AG04449 (cell line): ENCODE measurements around the gene ALDH1A1.

ENCODE experiments used
- CTCF ChIA-PET: fragments of 350-600 bp; formaldehyde crosslinking; extraction: SDS; loops from one replicate; lab custom pipeline; 2021; ENCODE audit warnings: antibody characterized with exemption; lab: Yijun Ruan, JAX
- POLR2A ChIA-PET: fragments of 400-600, 350-600 bp; formaldehyde crosslinking; extraction: SDS; loops from one replicate; lab custom pipeline; 2020; ENCODE audit warnings: antibody characterized with exemption, inconsistent platforms; lab: Yijun Ruan, JAX
- DNase-seq: peaks from one replicate; pipeline ENCODE4 v3.0.0-alpha.2; 2010; ENCODE audit warnings: low read depth, low spot score
- H3K4me3 ChIP-seq: 2 replicates; pipeline ENCODE4 v1.5.1; 2011; ENCODE audit warnings: low read depth, mild to moderate bottlenecking, control low read depth, low read length
- TF ChIP-seq, protein P1 (sequence below): IDR thresholded peaks from one replicate; pipeline ENCODE4 v1.5.1; 2011; ENCODE audit warnings: mild to moderate bottlenecking, moderate library complexity, low read length, control low read depth, inconsistent platforms; ENCODE audit not compliant: insufficient read depth; ENCODE audit errors: missing control alignments

Gene ALDH1A1

DNA sequence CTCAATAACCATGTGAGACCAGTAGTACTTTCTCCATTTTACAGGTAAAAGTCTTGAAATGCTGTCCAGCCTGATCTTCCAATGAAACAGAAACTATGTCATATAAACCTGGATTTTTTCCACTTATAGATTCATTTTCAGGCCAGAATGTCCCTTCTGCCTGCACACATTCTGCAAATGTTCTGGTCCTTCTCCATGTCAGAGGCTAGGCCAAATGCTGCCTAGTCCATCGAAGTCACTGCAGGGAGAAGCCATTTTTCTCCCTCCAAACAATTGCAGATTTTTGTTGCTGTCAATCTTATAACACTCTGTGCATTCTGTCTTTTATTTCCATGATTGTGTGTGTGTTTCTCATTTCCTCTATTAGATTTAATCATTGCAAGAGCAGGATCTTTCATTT, 59.4 kb downstream of the ALDH1A1 start:
- TF ChIP-seq, protein P1, sequence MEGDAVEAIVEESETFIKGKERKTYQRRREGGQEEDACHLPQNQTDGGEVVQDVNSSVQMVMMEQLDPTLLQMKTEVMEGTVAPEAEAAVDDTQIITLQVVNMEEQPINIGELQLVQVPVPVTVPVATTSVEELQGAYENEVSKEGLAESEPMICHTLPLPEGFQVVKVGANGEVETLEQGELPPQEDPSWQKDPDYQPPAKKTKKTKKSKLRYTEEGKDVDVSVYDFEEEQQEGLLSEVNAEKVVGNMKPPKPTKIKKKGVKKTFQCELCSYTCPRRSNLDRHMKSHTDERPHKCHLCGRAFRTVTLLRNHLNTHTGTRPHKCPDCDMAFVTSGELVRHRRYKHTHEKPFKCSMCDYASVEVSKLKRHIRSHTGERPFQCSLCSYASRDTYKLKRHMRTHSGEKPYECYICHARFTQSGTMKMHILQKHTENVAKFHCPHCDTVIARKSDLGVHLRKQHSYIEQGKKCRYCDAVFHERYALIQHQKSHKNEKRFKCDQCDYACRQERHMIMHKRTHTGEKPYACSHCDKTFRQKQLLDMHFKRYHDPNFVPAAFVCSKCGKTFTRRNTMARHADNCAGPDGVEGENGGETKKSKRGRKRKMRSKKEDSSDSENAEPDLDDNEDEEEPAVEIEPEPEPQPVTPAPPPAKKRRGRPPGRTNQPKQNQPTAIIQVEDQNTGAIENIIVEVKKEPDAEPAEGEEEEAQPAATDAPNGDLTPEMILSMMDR: no peak
- POLR2A ChIA-PET: no interaction called here
- DNase-seq: no peak
- CTCF ChIA-PET: no interaction called here
- H3K4me3 ChIP-seq: no peak overlapping the region

DNA sequence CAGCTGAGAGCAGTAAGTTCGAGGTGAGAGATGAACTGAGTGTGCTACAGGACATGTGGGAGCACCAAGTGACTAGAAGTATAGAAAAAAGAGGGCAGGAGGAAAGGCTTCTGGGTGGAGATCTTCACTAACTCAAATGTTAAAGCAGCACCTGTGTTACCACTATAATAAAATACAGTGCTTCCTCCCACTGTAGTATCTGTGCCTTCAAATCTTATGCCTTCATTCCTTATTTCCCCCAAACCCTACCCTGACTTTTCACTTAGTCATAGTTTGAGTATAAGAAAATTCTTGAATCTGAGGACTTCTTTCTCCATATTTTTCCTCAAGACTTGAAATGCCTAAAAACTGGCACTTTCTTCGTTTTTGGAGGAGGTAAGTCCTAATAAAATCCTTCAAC, 61.8 kb downstream of the ALDH1A1 start:
- ChIA-PET CTCF (no interaction called here), POLR2A (no interaction called here)
- no peak for DNase-seq
- no peak overlapping the region for H3K4me3 ChIP-seq
- TF ChIP-seq, protein P1: no peak

DNA sequence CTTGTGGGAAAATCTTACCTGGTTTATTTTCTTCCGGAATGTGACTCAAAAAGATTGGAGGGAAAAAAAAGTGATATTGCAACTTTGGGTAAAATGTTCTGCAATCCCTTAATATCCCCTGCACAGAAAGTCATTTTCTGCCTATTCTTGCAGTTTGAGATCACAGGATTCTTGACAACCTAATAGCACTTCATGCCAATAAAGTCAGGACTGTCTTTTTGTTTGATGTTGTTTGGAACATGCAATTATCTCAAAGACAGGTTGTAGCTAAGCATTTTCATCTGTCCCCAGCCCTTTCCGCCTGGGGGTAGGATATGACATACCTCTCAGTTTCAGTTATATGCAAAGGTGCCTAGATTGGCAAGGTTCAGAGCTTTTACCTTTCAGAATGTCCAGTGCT, 63.9 kb downstream of the ALDH1A1 start:
- CTCF ChIA-PET: interaction anchor here (1.4 to 1.5 kb wide), 2 partner anchors 32 to 294 kb away, joined by 3 to 6 read pairs; no protein-coding TSS in a partner anchor
- no peak for DNase-seq
- POLR2A ChIA-PET: no interaction called here
- TF ChIP-seq, protein P1: no peak
- H3K4me3 ChIP-seq: no peak overlapping the region

DNA sequence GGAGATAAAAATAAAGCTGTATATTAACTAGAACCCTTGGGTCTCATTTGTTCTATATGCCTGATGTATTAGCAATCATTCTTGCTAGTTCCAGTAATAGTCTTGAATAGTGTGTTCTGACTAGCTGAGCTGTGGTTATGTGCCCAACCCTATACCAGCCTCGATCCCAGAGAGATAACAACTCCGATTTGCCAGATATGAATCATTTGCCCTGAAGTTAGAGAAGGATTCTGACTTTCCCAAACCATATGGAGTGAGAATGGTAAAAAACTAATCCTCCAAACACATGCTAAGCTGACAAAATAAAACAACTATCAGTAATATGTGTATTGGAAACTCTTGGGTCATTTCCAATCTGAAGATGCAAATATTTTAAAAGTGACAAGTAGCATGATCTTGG, 64.8 kb downstream of the ALDH1A1 start:
- no peak for DNase-seq
- no peak overlapping the region for H3K4me3 ChIP-seq
- ChIA-PET POLR2A (no interaction called here), CTCF (no interaction called here)
- TF ChIP-seq, protein P1: no peak

DNA sequence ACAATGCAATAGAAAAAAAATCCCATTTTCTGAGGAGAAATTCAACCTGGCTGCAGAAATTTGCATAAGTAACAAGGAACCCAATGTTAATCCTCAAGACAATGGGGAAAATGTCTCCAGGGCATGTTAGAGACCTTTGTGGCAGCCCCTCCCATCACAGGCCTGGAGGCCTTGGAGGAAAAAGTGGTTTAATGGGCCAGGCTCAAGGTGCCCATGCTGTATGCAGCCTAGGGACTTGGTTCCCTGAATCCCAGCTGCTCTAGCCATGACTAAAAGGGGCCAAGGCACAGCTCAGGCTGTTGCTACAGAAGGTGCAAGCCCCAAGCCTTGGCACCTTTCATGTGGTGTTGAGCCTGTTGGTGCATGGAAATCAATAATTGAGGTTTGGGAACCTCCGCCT, 66.5 kb downstream of the ALDH1A1 start:
- ChIA-PET POLR2A (no interaction called here), CTCF (no interaction called here)
- no peak for DNase-seq
- TF ChIP-seq, protein P1: no peak
- H3K4me3 ChIP-seq: no peak overlapping the region

DNA sequence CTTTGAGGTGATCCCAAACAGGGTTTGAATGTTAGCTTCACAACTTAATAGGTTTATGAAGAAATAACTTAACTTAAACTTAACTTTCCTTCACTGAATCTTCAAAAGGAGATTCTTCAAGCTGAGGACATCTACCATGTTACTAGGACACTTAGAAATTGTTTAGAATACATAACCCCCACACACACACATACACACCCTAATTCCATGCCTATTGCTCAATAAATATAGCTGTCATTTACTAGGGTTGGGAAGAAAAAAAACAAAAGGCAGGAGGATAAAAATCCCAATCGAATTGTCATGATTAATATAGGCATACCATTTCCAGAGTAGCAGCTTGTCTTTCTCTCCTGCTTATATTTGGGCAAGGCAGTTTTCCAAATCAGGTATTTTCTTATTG, 68.3 kb downstream of the ALDH1A1 start:
- TF ChIP-seq, protein P1: no peak
- POLR2A ChIA-PET: no interaction called here
- CTCF ChIA-PET: interaction anchor here (1.1 kb wide), 1 partner anchor 26 kb away, joined by 4 read pairs; no protein-coding TSS in a partner anchor
- H3K4me3 ChIP-seq: no peak overlapping the region
- no peak for DNase-seq
